ENCODE data around the gene PCNA.

DNA sequence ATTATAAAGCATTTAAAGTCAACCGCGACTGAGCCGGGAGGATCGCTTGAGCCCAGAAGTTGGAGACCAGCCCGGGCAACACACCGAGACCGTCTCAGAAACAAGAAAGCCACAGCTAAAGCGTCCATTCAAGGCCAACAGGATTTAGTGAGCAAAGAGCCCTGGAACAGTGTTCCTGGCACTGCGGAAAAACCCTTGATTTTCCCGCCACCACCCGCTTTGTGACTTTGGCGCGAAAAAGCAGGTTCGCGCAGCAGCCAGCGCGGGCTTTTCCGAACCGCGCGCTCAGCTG lies 669 bp downstream of the PCNA start:
- TF ChIP-seq, protein P1, sequence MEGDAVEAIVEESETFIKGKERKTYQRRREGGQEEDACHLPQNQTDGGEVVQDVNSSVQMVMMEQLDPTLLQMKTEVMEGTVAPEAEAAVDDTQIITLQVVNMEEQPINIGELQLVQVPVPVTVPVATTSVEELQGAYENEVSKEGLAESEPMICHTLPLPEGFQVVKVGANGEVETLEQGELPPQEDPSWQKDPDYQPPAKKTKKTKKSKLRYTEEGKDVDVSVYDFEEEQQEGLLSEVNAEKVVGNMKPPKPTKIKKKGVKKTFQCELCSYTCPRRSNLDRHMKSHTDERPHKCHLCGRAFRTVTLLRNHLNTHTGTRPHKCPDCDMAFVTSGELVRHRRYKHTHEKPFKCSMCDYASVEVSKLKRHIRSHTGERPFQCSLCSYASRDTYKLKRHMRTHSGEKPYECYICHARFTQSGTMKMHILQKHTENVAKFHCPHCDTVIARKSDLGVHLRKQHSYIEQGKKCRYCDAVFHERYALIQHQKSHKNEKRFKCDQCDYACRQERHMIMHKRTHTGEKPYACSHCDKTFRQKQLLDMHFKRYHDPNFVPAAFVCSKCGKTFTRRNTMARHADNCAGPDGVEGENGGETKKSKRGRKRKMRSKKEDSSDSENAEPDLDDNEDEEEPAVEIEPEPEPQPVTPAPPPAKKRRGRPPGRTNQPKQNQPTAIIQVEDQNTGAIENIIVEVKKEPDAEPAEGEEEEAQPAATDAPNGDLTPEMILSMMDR (IDR thresholded peaks at IDR 0.05; ENCODE audit: low read depth, low read length): no peak
- TF ChIP-seq POLR2A (IDR thresholded peaks at IDR 0.05; ENCODE audit: extremely low read depth, insufficient read length): no peak

Data from NB4 (cell line).